ENCODE measurements around the gene FKBP14. TPM values are rescaled to one million over a fixed set of nuclear protein-coding genes. Genes with fewer than 3 reads are reported as not detected.

Gene FKBP14
- total and polyA plus RNA-seq, 12 donors: 3.0 to 16.0 (median 13.1) TPM

GRCh38 chr7:30019387-30019786, 7.1 kb downstream of the FKBP14 start:
- DNase-seq (no peak), ATAC-seq (no peak)
- TF ChIP-seq, protein P1, sequence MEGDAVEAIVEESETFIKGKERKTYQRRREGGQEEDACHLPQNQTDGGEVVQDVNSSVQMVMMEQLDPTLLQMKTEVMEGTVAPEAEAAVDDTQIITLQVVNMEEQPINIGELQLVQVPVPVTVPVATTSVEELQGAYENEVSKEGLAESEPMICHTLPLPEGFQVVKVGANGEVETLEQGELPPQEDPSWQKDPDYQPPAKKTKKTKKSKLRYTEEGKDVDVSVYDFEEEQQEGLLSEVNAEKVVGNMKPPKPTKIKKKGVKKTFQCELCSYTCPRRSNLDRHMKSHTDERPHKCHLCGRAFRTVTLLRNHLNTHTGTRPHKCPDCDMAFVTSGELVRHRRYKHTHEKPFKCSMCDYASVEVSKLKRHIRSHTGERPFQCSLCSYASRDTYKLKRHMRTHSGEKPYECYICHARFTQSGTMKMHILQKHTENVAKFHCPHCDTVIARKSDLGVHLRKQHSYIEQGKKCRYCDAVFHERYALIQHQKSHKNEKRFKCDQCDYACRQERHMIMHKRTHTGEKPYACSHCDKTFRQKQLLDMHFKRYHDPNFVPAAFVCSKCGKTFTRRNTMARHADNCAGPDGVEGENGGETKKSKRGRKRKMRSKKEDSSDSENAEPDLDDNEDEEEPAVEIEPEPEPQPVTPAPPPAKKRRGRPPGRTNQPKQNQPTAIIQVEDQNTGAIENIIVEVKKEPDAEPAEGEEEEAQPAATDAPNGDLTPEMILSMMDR (IDR thresholded peaks at IDR 0.05): no peak
- intact Hi-C loops (cut with DNase I): no loop called here
- Histone ChIP-seq H3K4me3 (no peak overlapping the region), H3K27me3 (no peaks in the 10 kb centered on the region), H3K27ac (no peak overlapping the region), H3K4me1 (peaks cover 0 to 5% (median 0%) of the 10 kb centered on the region in 9 donors), H3K36me3 (peaks cover 0 to 44% (median 0%) of the 10 kb centered on the region in 9 donors), H3K9me3 (no peaks in the 10 kb centered on the region)
- WGBS, 2 donors: 90 to 97% methylated on average over 1 of the region's 1 CpG

DNA sequence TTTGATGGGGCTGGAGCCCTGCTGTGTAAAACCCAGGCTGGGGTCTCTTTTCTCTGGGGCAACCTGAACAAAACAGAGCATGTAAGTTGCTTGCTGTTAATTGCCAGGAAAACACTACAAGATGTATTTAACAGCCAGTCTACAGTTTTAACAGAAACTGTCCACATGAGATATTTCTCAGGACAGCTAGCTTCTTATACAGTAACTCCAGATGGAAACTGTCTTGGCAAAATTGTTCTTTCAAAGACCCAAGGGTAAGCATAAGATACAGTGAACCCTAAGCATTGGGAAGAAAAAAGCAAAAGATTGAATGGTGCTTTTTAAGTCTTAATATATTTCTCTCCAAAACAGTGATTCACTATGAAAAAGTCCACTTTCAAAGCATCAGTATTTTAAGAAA, 8.1 kb downstream of the FKBP14 start:
- ATAC-seq: no peak

DNA sequence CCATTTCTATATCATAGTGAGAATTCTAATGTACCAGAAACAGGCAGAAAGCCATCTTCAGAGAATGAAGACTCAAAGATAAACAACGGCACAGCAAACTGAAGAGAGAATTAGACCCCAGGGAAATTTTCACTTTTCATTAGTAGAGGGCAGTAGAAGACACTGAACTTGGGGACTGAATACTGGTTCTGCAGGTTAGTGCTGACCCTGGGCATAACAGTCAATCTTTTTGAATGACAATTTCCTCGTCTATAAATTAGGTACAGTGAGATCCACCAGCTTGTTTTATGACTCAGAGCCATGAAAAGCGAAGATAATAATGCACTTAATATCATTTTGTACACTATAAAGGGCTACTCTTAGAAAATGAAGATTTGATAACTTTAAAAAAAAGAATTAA, 13.7 kb downstream of the FKBP14 start:
- Histone ChIP-seq H3K27ac (no peak overlapping the region), H3K9me3 (no peaks in the 10 kb centered on the region), H3K36me3 (peaks cover 0 to 40% (median 0%) of the 10 kb centered on the region in 9 donors), H3K4me1 (no peaks in the 10 kb centered on the region), H3K27me3 (no peaks in the 10 kb centered on the region), H3K4me3 (no peak overlapping the region)
- no peak for DNase-seq
- no peak for ATAC-seq
- TF ChIP-seq, protein P1 (IDR thresholded peaks at IDR 0.05): no peak
- intact Hi-C loops (cut with DNase I): no loop called here
- WGBS, 2 donors: 85 to 87% methylated on average over 3 of the region's 3 CpGs

More for the DNA sequence above, 8.1 kb downstream of the FKBP14 start:
- no peaks in the 10 kb centered on the region for H3K4me1 ChIP-seq
- peaks cover 0 to 54% (median 0%) of the 10 kb centered on the region in 9 donors for H3K36me3 ChIP-seq
- TF ChIP-seq, protein P1 (IDR thresholded peaks at IDR 0.05): no peak
- H3K9me3 ChIP-seq: no peaks in the 10 kb centered on the region
- H3K27me3 ChIP-seq: no peaks in the 10 kb centered on the region
- intact Hi-C loops (cut with DNase I): no loop called here
- H3K27ac ChIP-seq: no peak overlapping the region
- H3K4me3 ChIP-seq: no peak overlapping the region
- no peak for DNase-seq

DNA sequence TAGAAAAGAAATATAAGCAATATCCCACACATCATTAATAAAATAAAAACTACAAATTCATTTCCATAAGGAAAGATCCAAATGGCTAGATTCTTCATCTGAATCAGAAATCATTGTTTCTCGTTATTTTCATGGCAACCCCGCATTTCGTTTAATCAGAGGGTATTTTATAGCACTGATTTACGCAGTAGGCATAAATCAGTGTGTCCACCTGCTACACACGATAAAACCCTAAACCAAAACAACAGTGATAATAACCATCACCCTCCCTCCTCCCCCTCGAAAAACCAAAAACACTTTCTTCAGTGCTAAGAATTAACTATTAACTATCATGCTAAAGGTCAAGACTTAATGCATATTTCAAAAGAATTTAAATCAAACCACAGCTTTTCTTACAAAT, 16.5 kb downstream of the FKBP14 start:
- Histone ChIP-seq H3K27me3 (no peaks in the 10 kb centered on the region), H3K9me3 (no peaks in the 10 kb centered on the region), H3K4me1 (no peaks in the 10 kb centered on the region), H3K36me3 (peaks cover 0 to 21% (median 0%) of the 10 kb centered on the region in 9 donors), H3K4me3 (no peak overlapping the region), H3K27ac (no peak overlapping the region)
- DNase-seq (no peak), ATAC-seq (no peak)
- intact Hi-C loops (cut with DNase I): no loop called here
- 90 to 93% methylated on average over 6 of the region's 6 CpGs for WGBS, 2 donors
- TF ChIP-seq, protein P1 (IDR thresholded peaks at IDR 0.05): no peak
